ENCODE measurements around the gene RTEL1. TPM values are rescaled to one million over a fixed set of nuclear protein-coding genes. Genes with fewer than 3 reads are reported as not detected.

Gene RTEL1
- total and polyA plus RNA-seq, 8 donors = 7.6 to 70.4 (median 16.1) TPM

DNA sequence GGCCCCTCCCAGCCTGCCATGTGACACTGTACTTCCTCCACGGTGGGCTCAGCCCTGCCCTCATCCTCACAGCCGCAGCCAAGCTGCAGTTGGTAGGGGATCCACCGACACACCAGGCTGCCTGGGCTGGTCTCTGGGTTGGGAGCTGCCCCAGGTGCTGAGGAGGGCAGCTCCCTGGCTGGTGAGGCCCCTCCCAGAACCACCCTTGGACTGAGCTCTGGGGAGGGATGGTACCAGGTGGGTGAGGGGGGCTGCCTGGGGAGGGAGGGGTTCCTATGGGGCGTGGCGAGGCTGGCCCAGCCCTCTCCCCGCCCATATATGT, 38.2 kb downstream of the RTEL1 start:
- peaks cover 16 to 47% (median 33%) of the 10 kb centered on the region in 4 donors for H3K36me3 ChIP-seq
- peak overlapping the region in 3 of 4 donors; percentile 25 to 42 (median 31) for H3K4me3 ChIP-seq

DNA sequence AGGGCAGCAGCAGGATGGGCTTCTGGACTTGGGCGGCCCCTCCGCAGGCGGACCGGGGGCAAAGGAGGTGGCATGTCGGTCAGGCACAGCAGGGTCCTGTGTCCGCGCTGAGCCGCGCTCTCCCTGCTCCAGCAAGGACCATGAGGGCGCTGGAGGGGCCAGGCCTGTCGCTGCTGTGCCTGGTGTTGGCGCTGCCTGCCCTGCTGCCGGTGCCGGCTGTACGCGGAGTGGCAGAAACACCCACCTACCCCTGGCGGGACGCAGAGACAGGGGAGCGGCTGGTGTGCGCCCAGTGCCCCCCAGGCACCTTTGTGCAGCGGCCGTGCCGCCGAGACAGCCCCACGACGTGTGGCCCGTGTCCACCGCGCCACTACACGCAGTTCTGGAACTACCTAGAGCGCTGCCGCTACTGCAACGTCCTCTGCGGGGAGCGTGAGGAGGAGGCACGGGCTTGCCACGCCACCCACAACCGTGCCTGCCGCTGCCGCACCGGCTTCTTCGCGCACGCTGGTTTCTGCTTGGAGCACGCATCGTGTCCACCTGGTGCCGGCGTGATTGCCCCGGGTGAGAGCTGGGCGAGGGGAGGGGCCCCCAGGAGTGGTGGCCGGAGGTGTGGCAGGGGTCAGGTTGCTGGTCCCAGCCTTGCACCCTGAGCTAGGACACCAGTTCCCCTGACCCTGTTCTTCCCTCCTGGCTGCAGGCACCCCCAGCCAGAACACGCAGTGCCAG, 38.7 kb downstream of the RTEL1 start, which contains the start of gene TNFRSF6B:
Gene TNFRSF6B (plus strand): TSS at position 25 of the 729 bp plus-strand sequence. CDS start 116 bp downstream, at position 141.
- no peak for DNase-seq
- WGBS, 5 donors = 5 to 25% (median 9%) methylated on average over 4 to 52 of the region's 52 CpGs

More for the DNA sequence above, 38.2 kb downstream of the RTEL1 start:
- 11 to 28% (median 20%) methylated on average over 1 to 6 of the region's 6 CpGs for WGBS, 5 donors
- TF ChIP-seq CTCF (IDR thresholded peaks at IDR 0.05) (no peak), POLR2A (IDR thresholded peaks at IDR 0.05) (no peak), POLR2AphosphoS5 (IDR thresholded peaks at IDR 0.05) (no peak), EP300 (IDR thresholded peaks at IDR 0.05) (no peak)
- no peaks in the 10 kb centered on the region for H3K9me3 ChIP-seq
- peak overlapping the region in 4 of 5 donors; percentile 4 to 42 (median 9) for H3K27ac ChIP-seq
- H3K27me3 ChIP-seq = no peaks in the 10 kb centered on the region
- H3K4me1 ChIP-seq = peaks cover 30 to 63% (median 53%) of the 10 kb centered on the region in 4 donors
- peak in 1 of 2 donors; percentile 85 for DNase-seq
- intact Hi-C loops (cut with DNase I; ENCODE audit: low total_unique reads) = no loop called here

DNA sequence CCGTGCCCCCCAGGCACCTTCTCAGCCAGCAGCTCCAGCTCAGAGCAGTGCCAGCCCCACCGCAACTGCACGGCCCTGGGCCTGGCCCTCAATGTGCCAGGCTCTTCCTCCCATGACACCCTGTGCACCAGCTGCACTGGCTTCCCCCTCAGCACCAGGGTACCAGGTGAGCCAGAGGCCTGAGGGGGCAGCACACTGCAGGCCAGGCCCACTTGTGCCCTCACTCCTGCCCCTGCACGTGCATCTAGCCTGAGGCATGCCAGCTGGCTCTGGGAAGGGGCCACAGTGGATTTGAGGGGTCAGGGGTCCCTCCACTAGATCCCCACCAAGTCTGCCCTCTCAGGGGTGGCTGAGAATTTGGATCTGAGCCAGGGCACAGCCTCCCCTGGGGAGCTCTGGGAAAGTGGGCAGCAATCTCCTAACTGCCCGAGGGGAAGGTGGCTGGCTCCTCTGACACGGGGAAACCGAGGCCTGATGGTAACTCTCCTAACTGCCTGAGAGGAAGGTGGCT, 39.3 kb downstream of the RTEL1 start:
- 45 to 58% (median 47%) methylated on average over 4 to 7 of the region's 7 CpGs for WGBS, 5 donors
- H3K36me3 ChIP-seq = peaks cover 16 to 43% (median 34%) of the 10 kb centered on the region in 4 donors
- peak overlapping the region in 3 of 4 donors; percentile 22 to 42 (median 31) for H3K4me3 ChIP-seq
- H3K27me3 ChIP-seq = no peaks in the 10 kb centered on the region
- intact Hi-C loops (cut with DNase I; ENCODE audit: low total_unique reads) = no loop called here
- no peak for TF ChIP-seq POLR2AphosphoS5 (IDR thresholded peaks at IDR 0.05)
- TF ChIP-seq CTCF (IDR thresholded peaks at IDR 0.05) = no peak
- TF ChIP-seq POLR2A (IDR thresholded peaks at IDR 0.05) = no peak
- no peak for TF ChIP-seq EP300 (IDR thresholded peaks at IDR 0.05)
- peak overlapping the region in 1 of 5 donors; percentile 11 for H3K27ac ChIP-seq
- no peaks in the 10 kb centered on the region for H3K9me3 ChIP-seq
- no peak for DNase-seq
- H3K4me1 ChIP-seq = peaks cover 30 to 52% (median 47%) of the 10 kb centered on the region in 4 donors

More for the DNA sequence above, 38.7 kb downstream of the RTEL1 start, which contains the start of gene TNFRSF6B:
- Histone ChIP-seq H3K4me1 (peaks cover 30 to 58% (median 50%) of the 10 kb centered on the region in 4 donors), H3K36me3 (peaks cover 16 to 44% (median 33%) of the 10 kb centered on the region in 4 donors), H3K27me3 (no peaks in the 10 kb centered on the region), H3K4me3 (peak within 1 kb of the TSS; percentile 22 to 42 (median 28)), H3K27ac (peak within 1 kb of the TSS; percentile 4 to 42 (median 11)), H3K9me3 (no peaks in the 10 kb centered on the region)
- intact Hi-C loops (cut with DNase I; ENCODE audit: low total_unique reads) = no loop called here
- TF ChIP-seq POLR2A (IDR thresholded peaks at IDR 0.05) (no peak), CTCF (IDR thresholded peaks at IDR 0.05) (no peak), EP300 (IDR thresholded peaks at IDR 0.05) (no peak), POLR2AphosphoS5 (IDR thresholded peaks at IDR 0.05) (peak in 2 of 3 donors; percentile 16 to 18)

- H3K4me3 ChIP-seq = peak overlapping the region in 2 of 4 donors; percentile 31 to 42
- H3K27ac ChIP-seq = peak overlapping the region in 3 of 5 donors; percentile 57 to 83 (median 78)
- no peak for DNase-seq
- H3K4me1 ChIP-seq = peaks cover 30 to 47% (median 44%) of the 10 kb centered on the region in 4 donors
- H3K36me3 ChIP-seq = peaks cover 16 to 39% (median 36%) of the 10 kb centered on the region in 4 donors
- WGBS, 5 donors = 70 to 87% (median 83%) methylated on average over 22 to 40 of the region's 40 CpGs
- no peaks in the 10 kb centered on the region for H3K9me3 ChIP-seq
- H3K27me3 ChIP-seq = no peaks in the 10 kb centered on the region
- intact Hi-C loops (cut with DNase I; ENCODE audit: low total_unique reads) = no loop called here
- TF ChIP-seq CTCF (IDR thresholded peaks at IDR 0.05) (no peak), POLR2A (IDR thresholded peaks at IDR 0.05) (no peak), EP300 (IDR thresholded peaks at IDR 0.05) (no peak), POLR2AphosphoS5 (IDR thresholded peaks at IDR 0.05) (no peak)
Measured at GRCh38 chr20:63697868-63698545, 39.9 kb downstream of the RTEL1 start.
